ENCODE data around the gene RHOH. TPM values are rescaled to one million over a fixed set of nuclear protein-coding genes. Genes with fewer than 3 reads are reported as not detected.
A peak's percentile ranks its signal among the peaks of the same experiment; 100 is the strongest.

RHOH gene
- total and polyA plus RNA-seq, 9 of the 15 experiments (the other 6 are each of a cell fraction or from before 2014, with no cell fraction given) = 14.3 to 37.7 (median 23.2) TPM

DNA sequence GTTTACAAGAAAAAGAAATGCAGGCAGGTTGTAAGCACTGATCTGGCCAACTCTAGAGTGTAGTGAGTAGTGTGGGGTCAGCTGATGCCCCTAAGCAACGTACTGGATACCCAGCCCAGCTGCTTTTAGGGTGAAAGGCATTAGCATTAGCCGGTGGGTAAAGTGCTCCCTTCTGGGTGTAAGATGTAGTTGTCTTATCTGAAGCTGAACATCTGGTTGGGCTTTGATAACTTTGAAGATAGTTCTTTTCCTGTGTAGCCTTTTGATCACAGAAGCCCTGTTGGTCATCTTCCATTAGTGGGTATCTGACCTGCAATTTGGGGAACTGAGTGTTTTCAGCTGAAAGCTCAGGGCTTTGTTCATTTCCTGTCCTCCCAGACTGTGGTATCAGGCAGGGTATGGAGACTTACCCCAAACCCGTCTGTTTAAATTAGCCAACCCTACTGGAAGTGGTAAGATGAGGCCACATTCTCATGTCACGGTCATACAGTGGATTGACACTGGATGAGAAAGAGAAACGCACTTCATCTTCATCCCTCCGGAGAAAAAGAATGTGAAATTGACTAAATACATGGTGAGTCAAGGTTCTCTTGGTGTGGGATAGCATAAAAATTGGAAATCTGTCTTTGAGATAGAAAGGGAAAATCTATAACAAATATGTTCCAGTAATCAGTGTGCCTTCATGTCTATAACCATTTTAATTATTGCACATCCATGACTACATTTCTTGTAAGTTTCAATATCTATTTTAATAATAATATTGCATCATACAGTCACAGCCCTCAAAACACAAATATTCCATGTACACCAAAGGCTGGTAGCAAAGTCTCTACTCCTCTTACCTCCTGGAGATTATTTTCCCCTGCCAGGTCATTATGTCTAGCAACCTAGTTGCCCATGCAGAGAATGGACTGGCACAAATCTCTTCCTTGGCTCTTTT, 8.7 kb downstream of the RHOH start (continued):
- TF ChIP-seq MLLT1 (IDR thresholded peaks at IDR 0.05) (peak; percentile 80 to 89), TAF1 (IDR thresholded peaks at IDR 0.05; ENCODE audit: control insufficient read depth, extremely low read depth, insufficient read depth, low read length, severe bottlenecking) (peak; percentile 64), SAP30 (IDR thresholded peaks at IDR 0.05; ENCODE audit: borderline replicate concordance, insufficient read depth, low read depth, low read length, poor library complexity, severe bottlenecking) (no peak), SUPT5H (IDR thresholded peaks at IDR 0.05) (peak; percentile 58; the same call in 1 of the 2 replicates), ZNF76 (CRISPR knock-in tag; IDR thresholded peaks at IDR 0.05; ENCODE audit: borderline replicate concordance) (no peak), ZEB2 (IDR thresholded peaks at IDR 0.05) (peak; percentile 40; the same call in 1 of the 2 replicates), ZNF146 (CRISPR knock-in tag; IDR thresholded peaks at IDR 0.05; ENCODE audit: unreplicated experiment) (no peak), EP300 (IDR thresholded peaks at IDR 0.05; ENCODE audit: low read length) (peak; percentile 92), HIVEP1 (CRISPR knock-in tag; IDR thresholded peaks at IDR 0.05) (no peak), NR2C1 (IDR thresholded peaks at IDR 0.05) (no peak), NR2C1 (tag; IDR thresholded peaks at IDR 0.05) (no peak; the same call in 1 of the 2 replicates), PBX2 (CRISPR knock-in tag; IDR thresholded peaks at IDR 0.05; ENCODE audit: low read depth) (no peak), PBX2 (tag; conservative IDR thresholded peaks at IDR 0.05; ENCODE audit: low read depth) (no peak), SRF (CRISPR knock-in tag; IDR thresholded peaks at IDR 0.05) (no peak), CSDE1 (IDR thresholded peaks at IDR 0.05) (no peak), WHSC1 (IDR thresholded peaks at IDR 0.05; ENCODE audit: low read length) (no peak)
- TF ChIP-seq, protein P1, sequence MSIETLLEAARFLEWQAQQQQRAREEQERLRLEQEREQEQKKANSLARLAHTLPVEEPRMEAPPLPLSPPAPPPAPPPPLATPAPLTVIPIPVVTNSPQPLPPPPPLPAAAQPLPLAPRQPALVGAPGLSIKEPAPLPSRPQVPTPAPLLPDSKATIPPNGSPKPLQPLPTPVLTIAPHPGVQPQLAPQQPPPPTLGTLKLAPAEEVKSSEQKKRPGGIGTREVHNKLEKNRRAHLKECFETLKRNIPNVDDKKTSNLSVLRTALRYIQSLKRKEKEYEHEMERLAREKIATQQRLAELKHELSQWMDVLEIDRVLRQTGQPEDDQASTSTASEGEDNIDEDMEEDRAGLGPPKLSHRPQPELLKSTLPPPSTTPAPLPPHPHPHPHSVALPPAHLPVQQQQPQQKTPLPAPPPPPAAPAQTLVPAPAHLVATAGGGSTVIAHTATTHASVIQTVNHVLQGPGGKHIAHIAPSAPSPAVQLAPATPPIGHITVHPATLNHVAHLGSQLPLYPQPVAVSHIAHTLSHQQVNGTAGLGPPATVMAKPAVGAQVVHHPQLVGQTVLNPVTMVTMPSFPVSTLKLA (conservative IDR thresholded peaks at IDR 0.05) = no peak
- TF ChIP-seq, protein P2, sequence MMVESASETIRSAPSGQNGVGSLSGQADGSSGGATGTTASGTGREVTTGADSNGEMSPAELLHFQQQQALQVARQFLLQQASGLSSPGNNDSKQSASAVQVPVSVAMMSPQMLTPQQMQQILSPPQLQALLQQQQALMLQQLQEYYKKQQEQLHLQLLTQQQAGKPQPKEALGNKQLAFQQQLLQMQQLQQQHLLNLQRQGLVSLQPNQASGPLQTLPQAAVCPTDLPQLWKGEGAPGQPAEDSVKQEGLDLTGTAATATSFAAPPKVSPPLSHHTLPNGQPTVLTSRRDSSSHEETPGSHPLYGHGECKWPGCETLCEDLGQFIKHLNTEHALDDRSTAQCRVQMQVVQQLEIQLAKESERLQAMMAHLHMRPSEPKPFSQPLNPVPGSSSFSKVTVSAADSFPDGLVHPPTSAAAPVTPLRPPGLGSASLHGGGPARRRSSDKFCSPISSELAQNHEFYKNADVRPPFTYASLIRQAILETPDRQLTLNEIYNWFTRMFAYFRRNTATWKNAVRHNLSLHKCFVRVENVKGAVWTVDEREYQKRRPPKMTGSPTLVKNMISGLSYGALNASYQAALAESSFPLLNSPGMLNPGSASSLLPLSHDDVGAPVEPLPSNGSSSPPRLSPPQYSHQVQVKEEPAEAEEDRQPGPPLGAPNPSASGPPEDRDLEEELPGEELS (CRISPR knock-in tag; IDR thresholded peaks at IDR 0.05; ENCODE audit: borderline replicate concordance) = no peak

Measured in K562 (cell line).